Measurements from ENCODE around the gene OR52E1.

DNA sequence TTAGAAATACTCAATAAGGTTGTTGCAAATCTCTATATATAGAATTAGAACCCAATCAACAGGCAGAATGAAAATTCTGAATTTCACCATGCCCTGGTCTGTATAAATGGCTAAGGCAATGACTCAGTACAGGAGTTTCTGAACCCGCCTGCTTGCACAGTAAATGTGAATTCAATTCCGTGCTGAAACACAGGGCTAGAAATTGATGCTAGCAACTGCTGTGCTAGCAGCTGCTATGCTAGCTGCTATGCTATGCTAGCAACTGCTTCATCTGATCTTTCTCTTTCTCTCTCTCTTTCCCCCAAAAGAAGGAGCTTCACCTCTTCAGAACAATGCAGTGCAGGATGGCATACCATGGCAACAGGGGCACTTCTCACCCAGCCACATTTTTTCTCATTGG lies 32.7 kb upstream of the OR52E1 start:
- TF ChIP-seq, protein P1, sequence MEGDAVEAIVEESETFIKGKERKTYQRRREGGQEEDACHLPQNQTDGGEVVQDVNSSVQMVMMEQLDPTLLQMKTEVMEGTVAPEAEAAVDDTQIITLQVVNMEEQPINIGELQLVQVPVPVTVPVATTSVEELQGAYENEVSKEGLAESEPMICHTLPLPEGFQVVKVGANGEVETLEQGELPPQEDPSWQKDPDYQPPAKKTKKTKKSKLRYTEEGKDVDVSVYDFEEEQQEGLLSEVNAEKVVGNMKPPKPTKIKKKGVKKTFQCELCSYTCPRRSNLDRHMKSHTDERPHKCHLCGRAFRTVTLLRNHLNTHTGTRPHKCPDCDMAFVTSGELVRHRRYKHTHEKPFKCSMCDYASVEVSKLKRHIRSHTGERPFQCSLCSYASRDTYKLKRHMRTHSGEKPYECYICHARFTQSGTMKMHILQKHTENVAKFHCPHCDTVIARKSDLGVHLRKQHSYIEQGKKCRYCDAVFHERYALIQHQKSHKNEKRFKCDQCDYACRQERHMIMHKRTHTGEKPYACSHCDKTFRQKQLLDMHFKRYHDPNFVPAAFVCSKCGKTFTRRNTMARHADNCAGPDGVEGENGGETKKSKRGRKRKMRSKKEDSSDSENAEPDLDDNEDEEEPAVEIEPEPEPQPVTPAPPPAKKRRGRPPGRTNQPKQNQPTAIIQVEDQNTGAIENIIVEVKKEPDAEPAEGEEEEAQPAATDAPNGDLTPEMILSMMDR (IDR thresholded peaks at IDR 0.05) = no peak
- TF ChIP-seq POLR2AphosphoS5 (IDR thresholded peaks at IDR 0.05) = no peak
- no peak for TF ChIP-seq POLR2A (IDR thresholded peaks at IDR 0.05)
- no peak for TF ChIP-seq EP300 (IDR thresholded peaks at IDR 0.05; ENCODE audit: low read depth)

Data from transverse colon (tissue), 4 donors.